Esophagus muscularis mucosa (tissue), 3 donors: Measurements from ENCODE around the gene EML3.
A peak's percentile ranks its signal among the peaks of the same experiment; 100 is the strongest.

Experiments used
- POLR2A ChIP-seq: fragments of 450-650 bp; IDR thresholded peaks from one replicate; pipeline ENCODE4 v1.6.1; 2017; ENCODE audit warnings: antibody characterized with exemption, moderate library complexity, mild to moderate bottlenecking, low read depth
- TF ChIP-seq, protein P1 (sequence below), 3 experiments: fragments of 200-600 bp in 2 of 3; fragments of 450-650 bp in 1 of 3; sonication (generic) in 2 of 3; IDR thresholded peaks; one replicate each; pipeline ENCODE4 v1.5.1; 2017 to 2019; ENCODE audit warnings: antibody characterized with exemption in 3 of 3, mild to moderate bottlenecking in 2 of 3, moderate library complexity in 1 of 3

- TF ChIP-seq, protein P1, sequence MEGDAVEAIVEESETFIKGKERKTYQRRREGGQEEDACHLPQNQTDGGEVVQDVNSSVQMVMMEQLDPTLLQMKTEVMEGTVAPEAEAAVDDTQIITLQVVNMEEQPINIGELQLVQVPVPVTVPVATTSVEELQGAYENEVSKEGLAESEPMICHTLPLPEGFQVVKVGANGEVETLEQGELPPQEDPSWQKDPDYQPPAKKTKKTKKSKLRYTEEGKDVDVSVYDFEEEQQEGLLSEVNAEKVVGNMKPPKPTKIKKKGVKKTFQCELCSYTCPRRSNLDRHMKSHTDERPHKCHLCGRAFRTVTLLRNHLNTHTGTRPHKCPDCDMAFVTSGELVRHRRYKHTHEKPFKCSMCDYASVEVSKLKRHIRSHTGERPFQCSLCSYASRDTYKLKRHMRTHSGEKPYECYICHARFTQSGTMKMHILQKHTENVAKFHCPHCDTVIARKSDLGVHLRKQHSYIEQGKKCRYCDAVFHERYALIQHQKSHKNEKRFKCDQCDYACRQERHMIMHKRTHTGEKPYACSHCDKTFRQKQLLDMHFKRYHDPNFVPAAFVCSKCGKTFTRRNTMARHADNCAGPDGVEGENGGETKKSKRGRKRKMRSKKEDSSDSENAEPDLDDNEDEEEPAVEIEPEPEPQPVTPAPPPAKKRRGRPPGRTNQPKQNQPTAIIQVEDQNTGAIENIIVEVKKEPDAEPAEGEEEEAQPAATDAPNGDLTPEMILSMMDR (IDR thresholded peaks at IDR 0.05), result peak in 1 of 3 experiments; percentile 4
- TF ChIP-seq POLR2A, result peak; percentile 65
Observed at GRCh38 chr11:62591448-62592145, 21.0 kb downstream of the EML3 start, which contains the start of gene TUT1.
